IMR-90 (cell line): ENCODE measurements around the gene ESR1. TPM values are rescaled to one million over a fixed set of nuclear protein-coding genes. Genes with fewer than 3 reads are reported as not detected.

Source experiments
- ATAC-seq: fragments of 200-7000 bp; cut with Tn5 transposase; 2 replicates; pipeline ENCODE4 v1.9.1; 2020; ENCODE audit warnings: low read depth, mild to moderate bottlenecking, moderate library complexity
- BruUV-seq: library from RNA; stranded (reverse); fragments of 400-500 nt; replicated peaks from 2 replicates; lab custom pipeline; 2021; lab: Mats Ljungman, UMichigan
- CTCF ChIA-PET: fragments of 300-600 bp; formaldehyde crosslinking; extraction: SDS; loops from one replicate; lab custom pipeline; 2021; ENCODE audit warnings: antibody characterized with exemption; lab: Yijun Ruan, JAX
- POLR2A ChIA-PET: fragments of 300-600 bp; sonication (Branson Sonifier 250); formaldehyde crosslinking; loops from one replicate; lab custom pipeline; 2022; ENCODE audit warnings: antibody characterized with exemption; ENCODE audit not compliant: unreplicated experiment; lab: Charles Lee
- DNase-seq: peaks from one replicate; pipeline ENCODE4 v3.0.0; 2013
- H2AFZ ChIP-seq: replicated peaks from 2 replicates; pipeline ENCODE3; 2013; ENCODE audit warnings: low read length, mild to moderate bottlenecking; ENCODE audit not compliant: poor library complexity
- H2AK5ac ChIP-seq: 2 replicates; pipeline ENCODE4 v1.6.1; 2013; ENCODE audit warnings: low read depth, low read length, inconsistent platforms
- H2AK9ac ChIP-seq: replicated peaks from 2 replicates; pipeline ENCODE3; 2013; ENCODE audit warnings: mild to moderate bottlenecking, low read depth, low read length, moderate library complexity; ENCODE audit not compliant: poor library complexity
- H2BK120ac ChIP-seq: 2 replicates; pipeline ENCODE4 v1.6.1; 2013; ENCODE audit warnings: low read depth, low read length, inconsistent platforms
- H2BK15ac ChIP-seq: 3 replicates; pipeline ENCODE4 v1.6.1; 2013; ENCODE audit warnings: low read depth, low read length, inconsistent platforms
- H2BK20ac ChIP-seq: 2 replicates; pipeline ENCODE4 v1.6.1; 2013; ENCODE audit warnings: low read depth, mild to moderate bottlenecking, inconsistent platforms, low read length, moderate library complexity
- H2BK5ac ChIP-seq: 2 replicates; pipeline ENCODE4 v1.6.1; 2013; ENCODE audit warnings: mild to moderate bottlenecking, low read depth, low read length, inconsistent platforms; ENCODE audit not compliant: poor library complexity, severe bottlenecking
- H3K14ac ChIP-seq: replicated peaks from 2 replicates; pipeline ENCODE4 v1.6.1; 2013; ENCODE audit warnings: low read depth, low read length, inconsistent platforms
- H3K18ac ChIP-seq: 2 replicates; pipeline ENCODE4 v1.6.1; 2013; ENCODE audit warnings: low read depth, low read length, control low read depth
- H3K23ac ChIP-seq: 2 replicates; pipeline ENCODE4 v1.6.1; 2013; ENCODE audit warnings: low read depth, low read length, inconsistent platforms
- H3K27ac ChIP-seq: 2 replicates; pipeline ENCODE4 v1.5.1; 2013; ENCODE audit warnings: mild to moderate bottlenecking, control low read depth, low read length; ENCODE audit not compliant: insufficient read depth
- H3K27me3 ChIP-seq: 2 replicates; pipeline ENCODE4 v1.6.1; 2013; ENCODE audit warnings: low read length; ENCODE audit not compliant: control insufficient read depth, insufficient read depth
- H3K36me3 ChIP-seq: 2 replicates; pipeline ENCODE4 v1.6.1; 2013; ENCODE audit warnings: low read length, mixed read lengths; ENCODE audit not compliant: control insufficient read depth, insufficient read depth
- H3K4ac ChIP-seq: 2 replicates; pipeline ENCODE4 v1.6.1; 2013; ENCODE audit warnings: low read depth, low read length, inconsistent platforms
- H3K4me1 ChIP-seq: 2 replicates; pipeline ENCODE4 v1.6.1; 2013; ENCODE audit warnings: low read length, mixed read lengths; ENCODE audit not compliant: control insufficient read depth, insufficient read depth
- H3K4me2 ChIP-seq: 2 replicates; pipeline ENCODE4 v1.6.1; 2013; ENCODE audit warnings: low read depth, mild to moderate bottlenecking, control low read depth, low read length, moderate library complexity
- H3K4me3 ChIP-seq: 2 replicates; pipeline ENCODE4 v1.5.1; 2013; ENCODE audit warnings: low read depth, mild to moderate bottlenecking, control low read depth, low read length, moderate library complexity; ENCODE audit not compliant: insufficient read depth
- H3K56ac ChIP-seq: 2 replicates; pipeline ENCODE4 v1.6.1; 2013; ENCODE audit warnings: low read length, inconsistent platforms; ENCODE audit not compliant: insufficient read depth; ENCODE audit errors: extremely low read depth
- H3K79me1 ChIP-seq, 2 experiments: 2 replicates each; pipeline ENCODE4 v1.6.1; 2013; ENCODE audit warnings: low read length in 2 of 2, inconsistent platforms in 1 of 2, low read depth in 1 of 2
- H3K9ac ChIP-seq: 2 replicates; pipeline ENCODE4 v1.6.1; 2013; ENCODE audit warnings: low read depth, low read length, control low read depth
- H3K9me1 ChIP-seq: 2 replicates; pipeline ENCODE4 v1.6.1; 2013; ENCODE audit warnings: low read length, inconsistent platforms; ENCODE audit not compliant: insufficient read depth
- H3K9me3 ChIP-seq: 2 replicates; pipeline ENCODE4 v1.6.1; 2013; ENCODE audit warnings: low read length; ENCODE audit not compliant: control insufficient read depth, insufficient read depth
- H4K20me1 ChIP-seq: 2 replicates; pipeline ENCODE4 v1.6.1; 2013; ENCODE audit warnings: low read length, inconsistent platforms; ENCODE audit not compliant: insufficient read depth
- H4K5ac ChIP-seq: 2 replicates; pipeline ENCODE4 v1.6.1; 2013; ENCODE audit warnings: mild to moderate bottlenecking, low read depth, low read length, control low read depth
- H4K8ac ChIP-seq, 2 experiments: 2 replicates each; pipeline ENCODE4 v1.6.1; 2013; ENCODE audit warnings: low read depth in 2 of 2, low read length in 2 of 2, control low read depth in 1 of 2, inconsistent platforms in 1 of 2
- H4K91ac ChIP-seq: 2 replicates; pipeline ENCODE4 v1.6.1; 2013; ENCODE audit warnings: low read depth, low read length, inconsistent platforms; ENCODE audit not compliant: insufficient read depth
- CEBPB ChIP-seq: IDR thresholded peaks from 2 replicates; pipeline ENCODE4 v1.6.1; 2012; ENCODE audit warnings: low read depth, low read length, improper control_type of control experiment
- CHD1 ChIP-seq: IDR thresholded peaks from 2 replicates; pipeline ENCODE4 v1.6.1; 2012; ENCODE audit warnings: low read depth, low read length, improper control_type of control experiment
- CTCF ChIP-seq: conservative IDR thresholded peaks from 2 replicates; pipeline ENCODE4 v1.5.1; 2012; ENCODE audit warnings: mild to moderate bottlenecking, low read depth, low read length, improper control_type of control experiment
- MAFK ChIP-seq: IDR thresholded peaks from 2 replicates; pipeline ENCODE4 v1.6.1; 2012; ENCODE audit warnings: low read depth, low read length, improper control_type of control experiment
- MAZ ChIP-seq: IDR thresholded peaks from 2 replicates; pipeline ENCODE4 v1.6.1; 2012; ENCODE audit warnings: low read depth, mild to moderate bottlenecking, low read length, improper control_type of control experiment, moderate library complexity, borderline replicate concordance
- MXI1 ChIP-seq: IDR thresholded peaks from 2 replicates; pipeline ENCODE4 v1.6.1; 2012; ENCODE audit warnings: low read depth, mild to moderate bottlenecking, low read length, moderate library complexity, borderline replicate concordance
- NFE2L2 ChIP-seq: fragments of 150-350 bp; IDR thresholded peaks from 2 replicates; pipeline ENCODE4 v1.6.1; 2016; ENCODE audit warnings: low read depth, mild to moderate bottlenecking, low read length
- RCOR1 ChIP-seq: IDR thresholded peaks from 2 replicates; pipeline ENCODE4 v1.6.1; 2012; ENCODE audit warnings: mild to moderate bottlenecking, low read length, improper control_type of control experiment; ENCODE audit not compliant: insufficient replicate concordance
- USF2 ChIP-seq: fragments of 150-350 bp; IDR thresholded peaks from 2 replicates; pipeline ENCODE4 v1.6.1; 2017; ENCODE audit warnings: mild to moderate bottlenecking, antibody characterized with exemption, low read length, low read depth
- WGBS, 2 experiments: methylation state at CpG; one replicate each; pipeline versions ENCODE4 v1.1.5 to v1.1.7; 2013; ENCODE audit warnings: missing lambda C conversion rate in 2 of 2; ENCODE audit not compliant: insufficient read length in 1 of 2; ENCODE audit errors: extremely low coverage in 2 of 2; 5-methylcytosine and 5-hydroxymethylcytosine counted together
- dilution Hi-C: fragments of 300-500 bp; cut with HindIII; formaldehyde crosslinking; loops from one replicate; pipeline ENCODE4 v1.14.3; 2018; ENCODE audit warnings: low sequenced_read_pairs; ENCODE audit not compliant: unreplicated experiment
- in situ Hi-C: fragments of 300-500 bp; cut with MboI; formaldehyde crosslinking; loops from 3 replicates; pipeline ENCODE4 v1.14.3; 2019; ENCODE audit warnings: low sequenced_read_pairs, inconsistent platforms, mixed read lengths
- intact Hi-C: fragments of 100-400 bp; cut with micrococcal nuclease; formaldehyde crosslinking; loops from 2 replicates; pipeline ENCODE4 v1.10.0; 2022
- polyA plus RNA-seq, 3 experiments: library from polyadenylated mRNA; depleted of rRNA; stranded (reverse); fragments of >200 nt; gene quantifications; 2 replicates each; pipeline ENCODE4 v1.2.3, GENCODE V29; 2012; ENCODE audit warnings: low replicate concordance in 1 of 3
- total RNA-seq: library from RNA; depleted of rRNA; stranded (reverse); fragments of >200 nt; gene quantifications from 2 replicates; pipeline ENCODE4 v1.2.3, GENCODE V29; 2012
- TF ChIP-seq, protein P1 (sequence below): fragments of 150-350 bp; IDR thresholded peaks from 2 replicates; pipeline ENCODE4 v1.6.1; 2016; ENCODE audit warnings: low read depth, mild to moderate bottlenecking, low read length, moderate library complexity, borderline replicate concordance

ESR1 gene
- total and polyA plus RNA-seq, 2 of the 4 experiments (the other 2 are of a cell fraction): not detected

DNA sequence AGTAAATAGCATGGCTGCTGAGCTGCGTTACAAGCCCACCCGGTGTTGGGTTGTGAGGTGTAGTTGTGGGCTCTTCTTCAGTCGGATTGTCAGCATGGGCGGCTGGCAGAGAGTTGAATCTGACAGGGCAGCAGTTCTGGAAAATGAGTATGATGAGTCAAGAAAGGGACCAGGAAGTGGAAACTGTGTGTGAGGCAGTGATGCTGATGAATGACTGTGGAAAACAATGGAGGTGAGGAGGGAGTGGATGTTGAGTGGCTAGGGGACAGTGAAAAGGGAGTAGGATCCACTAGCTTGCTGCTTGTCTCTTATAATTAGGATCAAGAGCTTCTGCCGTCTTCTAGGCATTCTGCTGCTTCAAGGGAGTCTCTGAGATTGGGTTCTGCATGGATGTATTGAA lies 154.3 kb downstream of the ESR1 start:
- H3K56ac ChIP-seq: no peak overlapping the region
- DNase-seq: no peak
- no peak overlapping the region for H2AFZ ChIP-seq
- no peak overlapping the region for H3K4ac ChIP-seq
- H4K91ac ChIP-seq: no peak overlapping the region
- POLR2A ChIA-PET: no interaction called here
- H3K27me3 ChIP-seq: no peaks in the 10 kb centered on the region
- no peak overlapping the region for H2BK120ac ChIP-seq
- in situ Hi-C loops (no loop called here), dilution Hi-C loops (no loop called here), intact Hi-C loops (no loop called here)
- TF ChIP-seq CEBPB: no peak
- no peak for TF ChIP-seq MAZ
- TF ChIP-seq CHD1: no peak
- no peak for TF ChIP-seq USF2
- TF ChIP-seq CTCF: no peak
- no peak for TF ChIP-seq RCOR1
- no peak for TF ChIP-seq MXI1
- TF ChIP-seq MAFK: no peak
- no peak for TF ChIP-seq NFE2L2
- TF ChIP-seq, protein P1, sequence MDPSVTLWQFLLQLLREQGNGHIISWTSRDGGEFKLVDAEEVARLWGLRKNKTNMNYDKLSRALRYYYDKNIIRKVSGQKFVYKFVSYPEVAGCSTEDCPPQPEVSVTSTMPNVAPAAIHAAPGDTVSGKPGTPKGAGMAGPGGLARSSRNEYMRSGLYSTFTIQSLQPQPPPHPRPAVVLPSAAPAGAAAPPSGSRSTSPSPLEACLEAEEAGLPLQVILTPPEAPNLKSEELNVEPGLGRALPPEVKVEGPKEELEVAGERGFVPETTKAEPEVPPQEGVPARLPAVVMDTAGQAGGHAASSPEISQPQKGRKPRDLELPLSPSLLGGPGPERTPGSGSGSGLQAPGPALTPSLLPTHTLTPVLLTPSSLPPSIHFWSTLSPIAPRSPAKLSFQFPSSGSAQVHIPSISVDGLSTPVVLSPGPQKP: no peak
- H2BK15ac ChIP-seq: no peak overlapping the region
- CTCF ChIA-PET: no interaction called here
- no peak overlapping the region for H2AK9ac ChIP-seq
- H3K79me1 ChIP-seq: no peaks in the 10 kb centered on the region
- no peak overlapping the region for H2BK20ac ChIP-seq
- H3K36me3 ChIP-seq: no peaks in the 10 kb centered on the region
- no peaks in the 10 kb centered on the region for H4K20me1 ChIP-seq
- no peak overlapping the region for H2AK5ac ChIP-seq
- WGBS, 2 experiments: 64% methylated on average over 4 of the region's 5 CpGs; no CpG with 5 or more reads in 1 of the 2 experiments
- no peak overlapping the region for H3K18ac ChIP-seq
- no peak overlapping the region for H4K5ac ChIP-seq
- H4K8ac ChIP-seq: no peak overlapping the region
- no peak for ATAC-seq
- H3K27ac ChIP-seq: no peak overlapping the region
- 0 out of 2 replicates have a peak, but pooled peaks cover 3% of the 10 kb centered on the region for H3K9me3 ChIP-seq
- no peak overlapping the region for H3K4me2 ChIP-seq
- H3K23ac ChIP-seq: no peak overlapping the region
- no peak overlapping the region for H3K14ac ChIP-seq
- H3K4me3 ChIP-seq: no peak overlapping the region
- H2BK5ac ChIP-seq: no peak overlapping the region
- H3K4me1 ChIP-seq: no peaks in the 10 kb centered on the region
- no TSS peak for BruUV-seq
- no peak overlapping the region for H3K9ac ChIP-seq
- no peaks in the 10 kb centered on the region for H3K9me1 ChIP-seq
